Skin epidermis (tissue), 12 donors: ENCODE measurements around the gene TREX2.

Experiments used
- H3K27ac ChIP-seq, 21 experiments: fragments of 200-600 bp; sonication (generic) in 11 of 21; one replicate each; pipeline ENCODE4 v1.5.0; 2020; ENCODE audit warnings: mild to moderate bottlenecking in 3 of 21, inconsistent platforms in 2 of 21, moderate library complexity in 2 of 21
- H3K4me3 ChIP-seq, 7 experiments: fragments of 200-600 bp; sonication (generic) in 2 of 7; one replicate each; pipeline ENCODE4 v1.5.0; 2020; ENCODE audit warnings: inconsistent platforms in 2 of 7, mild to moderate bottlenecking in 2 of 7, moderate library complexity in 1 of 7

The TREX2 gene

DNA sequence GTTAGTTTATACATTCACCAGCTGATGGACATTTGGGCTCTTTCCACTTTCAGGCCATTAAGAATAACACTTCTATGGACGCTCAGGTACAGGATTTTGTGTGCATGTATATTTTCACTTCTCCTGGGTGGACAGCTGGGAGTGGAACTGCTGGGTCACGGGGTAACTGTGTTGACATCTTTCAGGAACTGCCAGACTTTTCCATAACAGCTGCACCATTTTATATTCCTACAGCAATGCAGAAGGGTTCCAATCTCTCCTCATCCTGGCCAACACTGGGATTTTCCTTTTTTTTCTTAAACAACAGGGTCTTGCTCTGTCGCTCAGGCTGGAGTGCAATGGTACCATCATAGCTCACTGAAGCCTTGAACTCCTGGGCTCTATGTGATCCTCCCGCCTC, 12.6 kb upstream of the TREX2 start:
- Histone ChIP-seq H3K27ac (no peak overlapping the region), H3K4me3 (no peak overlapping the region)

DNA sequence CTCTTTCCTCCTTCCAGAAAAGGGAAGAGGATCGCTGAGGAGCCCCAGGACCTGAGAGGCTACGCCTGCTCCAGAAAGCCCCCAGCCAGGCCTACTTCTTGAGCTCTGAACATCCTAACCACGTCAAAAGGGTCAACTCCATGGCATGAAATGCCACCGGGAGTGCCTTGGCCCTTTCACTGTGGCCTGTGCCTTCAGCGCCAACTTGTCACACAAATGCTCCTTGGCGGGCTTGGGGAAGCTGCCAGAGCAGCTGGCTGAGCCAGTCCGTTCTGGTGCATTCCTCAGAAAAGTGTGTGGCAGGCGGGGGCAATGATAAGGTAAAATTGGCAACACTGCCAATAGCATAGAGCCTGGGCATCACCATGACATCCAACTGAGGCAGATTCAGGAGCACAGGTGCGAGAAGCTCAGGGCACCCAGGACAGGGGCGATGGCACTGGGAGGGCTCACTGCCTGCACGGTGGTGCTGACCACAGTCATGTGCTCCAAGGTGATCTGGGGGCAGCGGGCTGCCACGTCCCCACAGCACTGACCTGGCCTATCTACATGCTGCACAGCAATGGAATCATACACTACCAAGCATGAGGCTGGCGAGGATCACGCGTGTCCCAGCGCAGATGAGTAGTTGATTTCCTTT, 12.1 kb upstream of the TREX2 start:
- H3K27ac ChIP-seq: no peak overlapping the region
- no peak overlapping the region for H3K4me3 ChIP-seq

- Histone ChIP-seq H3K27ac (no peak overlapping the region), H3K4me3 (no peak overlapping the region)
Measured at GRCh38 chrX:153457136-153457825, 11.4 kb upstream of the TREX2 start.

- H3K4me3 ChIP-seq: no peak overlapping the region
- no peak overlapping the region for H3K27ac ChIP-seq
Measured at GRCh38 chrX:153456704-153457103, 10.8 kb upstream of the TREX2 start.

DNA sequence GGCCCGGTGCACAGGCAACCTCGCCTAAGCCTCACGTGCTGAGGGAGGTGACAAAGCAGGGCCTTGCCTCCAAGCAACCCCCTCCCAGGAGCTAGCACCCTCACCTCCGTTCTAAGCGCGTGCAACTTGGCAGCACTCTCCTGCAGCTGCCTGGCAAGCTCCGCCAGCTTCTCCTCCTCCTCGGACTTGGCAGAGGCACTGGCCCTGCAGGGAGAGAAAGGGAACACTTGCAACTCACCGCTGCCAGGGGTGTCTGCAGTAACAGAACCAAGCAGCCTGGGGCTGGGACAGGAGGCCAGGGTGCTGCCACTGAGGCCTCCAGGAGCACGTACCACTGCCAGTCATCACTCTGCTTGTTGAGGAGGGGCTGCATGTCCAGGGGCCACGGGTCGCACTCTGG, 10.3 kb upstream of the TREX2 start:
- H3K4me3 ChIP-seq: no peak overlapping the region
- H3K27ac ChIP-seq: no peak overlapping the region

DNA sequence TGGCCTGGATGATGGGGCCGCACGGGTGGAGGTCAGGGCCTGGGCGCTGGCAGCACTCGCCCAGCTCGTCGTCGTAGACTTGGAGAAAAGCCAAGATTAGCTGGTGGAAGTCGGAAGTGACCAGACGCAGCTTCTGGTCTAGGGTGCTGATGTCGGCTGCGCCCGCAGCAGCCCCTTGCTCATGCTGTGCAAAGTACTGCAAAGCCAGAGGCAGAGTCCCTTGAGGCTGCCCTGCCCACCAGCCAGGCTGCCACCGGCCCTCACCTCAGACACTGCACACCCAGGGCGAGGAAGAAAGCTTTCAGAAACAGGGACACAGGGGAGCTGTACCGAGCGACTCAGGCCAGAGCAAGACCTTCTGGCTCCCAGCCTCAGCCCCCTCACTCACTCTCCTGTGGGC, 9.7 kb upstream of the TREX2 start:
- no peak overlapping the region for H3K4me3 ChIP-seq
- H3K27ac ChIP-seq: no peak overlapping the region

DNA sequence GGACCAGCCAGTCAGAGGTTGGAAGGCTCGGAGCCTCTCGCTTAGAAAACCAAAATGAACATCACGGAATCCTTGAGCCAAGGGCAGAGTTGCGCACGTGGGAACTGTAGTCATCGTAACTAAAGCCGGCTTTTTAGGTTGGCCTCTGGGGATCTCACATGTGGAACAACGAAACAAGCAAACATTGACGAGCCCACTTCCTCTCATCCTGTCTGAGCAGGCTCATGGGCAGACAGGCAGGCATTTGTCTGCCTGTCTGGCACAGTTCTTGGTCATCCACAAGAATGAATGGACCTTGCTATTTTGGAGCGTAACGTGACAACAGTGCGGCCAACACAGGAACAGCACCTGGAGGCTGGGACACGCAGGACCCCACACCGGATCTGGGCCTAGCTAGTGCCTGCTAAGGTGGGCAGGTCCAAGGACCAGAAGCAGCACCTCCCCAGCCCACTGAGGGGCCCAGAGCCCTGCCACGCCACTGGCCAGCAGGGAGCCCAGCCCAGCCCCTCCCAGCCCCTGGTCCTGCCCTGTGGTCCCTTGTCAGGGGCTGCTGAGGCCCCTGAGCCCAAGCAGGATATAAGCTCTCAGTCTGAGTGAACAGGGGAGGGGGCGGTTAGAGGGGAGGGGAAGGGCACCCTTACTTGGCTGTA, 9.2 kb upstream of the TREX2 start:
- H3K27ac ChIP-seq: no peak overlapping the region
- H3K4me3 ChIP-seq: no peak overlapping the region

DNA sequence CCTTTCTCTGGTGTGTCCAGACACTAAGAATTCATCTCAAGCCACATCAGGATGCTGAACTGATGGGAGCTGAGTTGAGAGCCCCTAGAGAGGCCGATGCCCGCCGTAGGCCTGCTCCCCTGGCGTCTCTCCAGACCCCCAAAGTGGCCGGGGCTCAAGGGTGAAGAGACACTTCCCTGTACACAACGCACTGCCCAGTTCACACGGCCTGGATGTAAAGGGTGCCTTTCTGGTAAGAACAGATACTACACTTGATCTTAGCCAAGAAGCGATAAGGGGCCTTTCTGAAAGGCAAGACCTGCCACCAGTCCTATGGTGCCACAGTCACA, 5.1 kb upstream of the TREX2 start:
- Histone ChIP-seq H3K27ac (no peak overlapping the region), H3K4me3 (no peak overlapping the region)

DNA sequence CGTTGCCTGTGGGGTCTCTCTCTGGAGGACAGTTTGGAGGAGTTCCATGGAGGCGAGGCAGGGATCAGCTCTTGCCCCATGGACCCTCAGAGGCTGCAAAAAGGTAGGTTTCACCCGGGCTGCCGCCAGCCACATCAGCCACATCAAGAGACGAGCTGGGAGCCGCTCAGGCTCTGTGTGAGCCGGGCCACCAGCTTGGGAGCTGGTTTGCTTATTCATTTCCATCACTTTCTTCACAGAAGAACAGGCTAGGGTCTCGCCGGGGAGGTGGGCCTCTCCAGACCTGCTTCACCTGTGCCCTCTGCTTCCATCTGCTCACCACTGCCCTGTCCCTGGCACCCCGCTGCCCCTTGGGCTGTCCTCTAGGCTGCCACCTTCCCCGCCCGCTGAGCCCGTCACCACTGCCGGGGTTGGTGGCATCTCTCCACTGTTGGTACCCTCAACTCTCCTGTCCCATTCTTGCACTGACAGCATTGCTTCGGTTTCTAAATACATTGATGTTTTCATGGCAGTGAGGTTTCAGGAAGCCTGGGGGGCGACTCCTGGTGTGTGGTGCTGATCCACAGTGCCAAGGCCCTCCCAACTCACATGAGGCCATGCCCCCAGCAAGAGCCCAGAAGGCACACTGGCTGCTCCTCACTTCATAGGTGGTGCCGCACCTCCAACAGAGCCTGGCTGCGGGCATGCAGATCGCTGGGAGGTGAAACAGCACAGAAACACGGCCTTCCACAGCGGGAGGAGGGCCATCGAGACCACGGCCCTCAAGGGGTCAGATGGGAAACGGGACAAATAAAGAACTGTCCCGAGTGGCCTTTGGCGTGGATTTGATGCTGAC, 4.5 kb upstream of the TREX2 start:
- H3K27ac ChIP-seq: no peak overlapping the region

GRCh38 chrX:153449368-153450113, 3.7 kb upstream of the TREX2 start:
- H3K27ac ChIP-seq: no peak overlapping the region
- no peak overlapping the region for H3K4me3 ChIP-seq

More for the DNA sequence above, 4.5 kb upstream of the TREX2 start:
- H3K4me3 ChIP-seq: no peak overlapping the region

- Histone ChIP-seq H3K27ac (no peak overlapping the region), H3K4me3 (no peak overlapping the region)
Measured at GRCh38 chrX:153448556-153449367, 2.9 kb upstream of the TREX2 start.

- H3K4me3 ChIP-seq: no peak overlapping the region
- no peak overlapping the region for H3K27ac ChIP-seq
Measured at GRCh38 chrX:153447581-153447960, 1.7 kb upstream of the TREX2 start.

GRCh38 chrX:153446950-153447580, 1.2 kb upstream of the TREX2 start:
- Histone ChIP-seq H3K4me3 (no peak overlapping the region), H3K27ac (no peak overlapping the region)

DNA sequence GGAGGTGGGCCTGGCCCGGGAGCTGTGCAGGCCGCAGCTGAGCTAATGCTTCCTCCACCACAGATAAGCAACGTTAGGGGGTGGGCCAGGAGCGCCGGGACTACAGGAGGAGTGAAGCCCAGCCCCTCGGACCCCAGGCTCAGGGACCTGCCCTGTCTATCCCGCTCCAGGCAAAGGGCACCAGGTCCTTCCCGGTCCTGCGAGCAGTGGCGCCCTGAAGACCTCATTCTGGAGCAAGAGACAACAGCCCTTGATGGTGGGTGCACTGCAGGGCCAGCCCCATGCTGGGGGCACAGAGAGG, 730 bp upstream of the TREX2 start:
- H3K27ac ChIP-seq: no peak overlapping the region
- no peak overlapping the region for H3K4me3 ChIP-seq

DNA sequence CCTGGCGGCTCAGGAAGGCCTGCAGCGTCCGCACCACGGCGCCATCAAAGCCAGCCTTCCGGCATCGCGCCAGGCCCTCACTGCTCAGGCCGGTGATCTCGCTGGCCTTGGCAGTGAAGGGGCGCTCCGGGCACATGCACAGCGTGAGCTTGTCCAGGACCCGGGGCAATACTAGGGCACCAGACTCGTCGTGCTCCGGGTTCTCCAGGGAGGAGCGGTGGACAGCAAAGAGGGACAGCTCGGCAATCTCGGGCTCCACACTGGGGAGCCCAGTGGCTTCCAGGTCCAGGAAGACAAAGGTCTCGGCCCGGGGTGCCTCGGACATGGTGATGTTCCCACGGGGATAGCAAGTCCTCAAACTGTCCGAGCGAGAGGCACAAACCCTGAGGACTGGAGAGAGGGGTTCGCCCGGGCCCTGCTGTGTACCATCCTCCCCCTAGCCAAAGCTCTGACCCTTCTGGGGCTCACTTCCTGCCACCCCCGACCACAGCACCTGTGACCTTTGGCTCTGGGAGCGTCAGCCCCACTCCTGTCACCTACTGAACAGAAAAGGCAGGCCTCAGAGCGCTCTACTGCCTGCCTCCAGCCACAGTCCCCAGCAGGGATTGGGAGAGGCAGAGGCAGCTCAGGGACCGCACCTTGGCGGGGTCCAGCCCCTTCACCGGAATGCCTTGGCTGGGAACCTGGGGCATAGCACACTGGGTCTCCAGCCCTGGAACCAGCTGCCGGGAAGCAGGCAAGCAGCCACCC, 575 bp downstream of the TREX2 start:
- Histone ChIP-seq H3K27ac (no peak overlapping the region), H3K4me3 (no peak overlapping the region)

DNA sequence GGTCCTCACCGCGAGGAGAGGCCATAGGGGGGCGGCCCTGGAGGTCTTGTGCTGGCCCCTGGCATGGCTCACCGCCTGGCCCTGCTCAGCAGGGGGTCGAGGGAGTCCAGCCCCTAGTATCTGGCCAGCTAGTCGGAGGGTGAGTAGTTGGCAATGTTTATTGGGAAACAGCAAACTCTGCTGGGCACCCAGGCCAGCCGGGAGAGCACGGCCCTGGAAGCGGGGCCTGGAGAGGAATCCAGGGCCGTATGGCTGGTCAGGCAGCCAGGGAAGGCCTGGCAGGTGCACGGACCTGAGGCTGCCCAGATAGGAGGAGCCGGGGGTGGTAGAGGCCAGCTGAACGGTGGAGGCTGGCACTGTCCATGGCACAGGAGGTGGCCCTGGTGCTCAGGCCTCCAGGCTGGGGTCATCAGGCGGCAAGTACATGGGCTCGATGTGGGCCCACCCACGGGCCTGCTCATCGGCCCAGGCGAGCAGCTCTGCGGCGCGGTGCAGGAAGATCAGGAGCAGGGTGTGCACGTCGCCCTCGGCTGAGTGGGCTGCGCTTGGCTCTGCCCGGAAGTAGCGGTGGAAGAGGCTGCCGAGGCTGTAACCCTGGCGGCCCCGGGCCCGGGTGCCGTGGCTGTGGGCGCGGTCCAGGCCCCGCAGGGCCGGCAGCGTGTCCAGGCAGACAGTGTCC, 1.4 kb downstream of the TREX2 start:
- H3K4me3 ChIP-seq: peak overlapping the region in 1 of 7 experiments; percentile 0
- no peak overlapping the region for H3K27ac ChIP-seq

GRCh38 chrX:153443476-153444332, 2.2 kb downstream of the TREX2 start:
- Histone ChIP-seq H3K4me3 (no peak overlapping the region), H3K27ac (no peak overlapping the region)
